ENCODE data around the gene GLRX2. TPM values are rescaled to one million over a fixed set of nuclear protein-coding genes. Genes with fewer than 3 reads are reported as not detected.
A peak's percentile ranks its signal among the peaks of the same experiment; 100 is the strongest.

GLRX2 gene
- total and polyA plus RNA-seq, 2 of the 8 experiments (the other 6 are each of a cell fraction or from before 2014, with no cell fraction given): 4.8 to 13.5 TPM

DNA sequence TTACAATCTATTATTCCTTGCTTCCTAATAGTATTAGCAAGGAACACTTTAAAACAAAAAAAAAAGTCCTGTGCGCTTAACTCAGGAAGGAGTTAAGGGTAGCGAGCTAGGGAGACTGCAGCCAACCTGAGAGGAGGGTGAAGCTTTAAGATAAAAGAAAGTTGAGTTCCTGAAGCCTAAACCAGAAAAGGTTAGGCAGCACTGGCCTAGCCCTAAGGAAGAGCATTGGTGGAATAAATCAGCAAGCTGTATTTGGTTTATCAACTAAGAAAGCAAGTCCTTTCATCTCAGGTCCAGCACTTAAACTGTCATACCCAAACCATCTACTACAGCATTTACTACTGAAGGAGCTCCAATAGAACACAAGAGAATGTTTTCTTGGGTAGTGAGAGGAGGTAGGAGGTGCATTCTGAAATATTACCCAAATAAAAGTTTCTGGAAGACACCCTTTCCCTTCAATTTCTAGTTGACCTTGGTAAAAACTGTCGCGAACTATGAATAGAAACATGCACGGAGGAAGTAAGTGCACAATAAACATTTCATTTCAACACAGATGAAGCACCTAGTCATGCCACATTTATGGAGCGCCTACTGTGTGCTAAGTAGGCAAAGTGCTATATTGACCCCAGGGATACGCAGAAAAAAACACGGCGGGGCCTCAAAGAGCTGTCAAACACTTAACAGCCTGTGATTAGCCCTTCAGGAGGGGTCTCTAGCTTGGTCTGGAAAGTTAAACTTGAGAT lies 1.3 kb downstream of the GLRX2 start:
- ChIA-PET CTCF (ENCODE audit: partially characterized antibody) (interaction anchor here (0.5 to 2.3 kb wide), 10 partner anchors 9 to 1785 kb away, joined by 3 to 10 read pairs (median 4); partner anchors contain the start of gene CDC73), POLR2A (ENCODE audit: partially characterized antibody) (interaction anchor here (1.0 to 5.2 kb wide), 7 partner anchors 9 to 45 kb away, joined by 3 to 21 read pairs (median 6); partner anchors contain the start of genes CDC73, RO60 and UCHL5)
- no peaks in the 10 kb centered on the region for H3K79me1 ChIP-seq (ENCODE audit: low read depth, low read length)
- H3K4me3 ChIP-seq (ENCODE audit: extremely low read depth in 1 of 4, insufficient read depth in 2 of 4, low read depth in 3 of 4, low read length in 4 of 4): peak overlapping the region; percentile 67 to 82 (median 76)
- peaks cover 9% of the 10 kb centered on the region for H3K23me2 ChIP-seq (ENCODE audit: low read depth, low read length)
- no peak overlapping the region for H3K27ac ChIP-seq (ENCODE audit: low read depth, low read length)
- H3K18ac ChIP-seq (ENCODE audit: extremely low read depth, low read length): no peak overlapping the region
- peaks cover 0 to 11% (median 3%) of the 10 kb centered on the region in 4 experiments; a peak in 3 of 7 replicates for H3K27me3 ChIP-seq (replicated peaks in 1 of 4; ENCODE audit: control insufficient read depth in 3 of 4, extremely low read depth in 1 of 4, insufficient read depth in 3 of 4, low read length in 3 of 4)
- no peaks in the 10 kb centered on the region for H3K9me3 ChIP-seq (ENCODE audit: insufficient read depth in 2 of 2, low read depth in 1 of 2, low read length in 1 of 2)
- H2AFZ ChIP-seq (ENCODE audit: low read length): peak overlapping the region; percentile 94; the same call in 1 of the 2 replicates
- no peak overlapping the region for H3K4ac ChIP-seq (replicated peaks; ENCODE audit: insufficient read length, low read depth, low read length)
- DNase-seq (ENCODE audit: low read depth in 1 of 2, low spot score in 2 of 2): no peak
- no peaks in the 10 kb centered on the region for H3K79me2 ChIP-seq (ENCODE audit: control insufficient read depth in 1 of 2, insufficient read depth in 2 of 2, low read length in 2 of 2)
- peaks cover 0 to 2% of the 10 kb centered on the region in 2 experiments for H4K20me1 ChIP-seq (replicated peaks in 1 of 2; ENCODE audit: control insufficient read depth in 1 of 2, insufficient read depth in 2 of 2, low read length in 2 of 2)
- no peak overlapping the region for H4K8ac ChIP-seq (ENCODE audit: extremely low read depth, insufficient read depth, low read length)
- FAIRE-seq: no peak
- H3K4me1 ChIP-seq (replicated peaks in 1 of 4; ENCODE audit: control insufficient read depth in 3 of 4, insufficient read depth in 4 of 4, low read length in 3 of 4): peaks cover 0 to 5% (median 2%) of the 10 kb centered on the region in 4 experiments; a peak in 4 of 7 replicates
- no peak overlapping the region for H2BK12ac ChIP-seq (ENCODE audit: low read depth, low read length)
- no peak overlapping the region for H2BK20ac ChIP-seq (ENCODE audit: low read length)
- peak overlapping the region; percentile 83 to 91 for H3K4me2 ChIP-seq (ENCODE audit: insufficient read depth in 1 of 2, low read depth in 2 of 2, low read length in 2 of 2)
- TF ChIP-seq POLR2AphosphoS5 (IDR thresholded peaks at IDR 0.05; ENCODE audit: low read depth, low read length): no peak
- TF ChIP-seq SP1 (IDR thresholded peaks at IDR 0.05; ENCODE audit: low read depth, low read length): no peak
- TF ChIP-seq GTF2F1 (IDR thresholded peaks at IDR 0.05; ENCODE audit: borderline replicate concordance, low read depth, low read length): no peak
- no peak for TF ChIP-seq RFX5 (IDR thresholded peaks at IDR 0.05; ENCODE audit: borderline replicate concordance, low read depth, low read length)
- TF ChIP-seq FOSL1 (IDR thresholded peaks at IDR 0.05; ENCODE audit: insufficient read depth, low read depth, low read length): no peak
- TF ChIP-seq BCL11A (IDR thresholded peaks at IDR 0.05; ENCODE audit: low read depth in 2 of 2, low read length in 2 of 2): no peak
- H4K91ac ChIP-seq (replicated peaks; ENCODE audit: insufficient read length, low read length): no peak overlapping the region
- no peak overlapping the region for H2BK5ac ChIP-seq (ENCODE audit: low read depth, low read length)
- H2BK15ac ChIP-seq (ENCODE audit: low read length): no peak overlapping the region
- no peak overlapping the region for H2AK5ac ChIP-seq (ENCODE audit: low read depth, low read length)
- no peak overlapping the region for H3K14ac ChIP-seq (ENCODE audit: insufficient read length)
- no peak overlapping the region for H3K9ac ChIP-seq (replicated peaks in 1 of 4; ENCODE audit: extremely low read depth in 1 of 4, low read depth in 3 of 4, low read length in 3 of 4)
- H3K23ac ChIP-seq (ENCODE audit: insufficient read length): no peak overlapping the region
- no peak overlapping the region for H2BK120ac ChIP-seq (replicated peaks; ENCODE audit: low read depth, low read length)
- WGBS, 2 experiments (ENCODE audit: extremely low coverage in 1 of 2, insufficient coverage in 1 of 2, insufficient read length in 1 of 2, insufficient replicate concordance in 2 of 2, low coverage in 1 of 2, low lambda C conversion rate in 2 of 2, missing lambda C conversion rate in 1 of 2): 55% methylated on average over 9 of the region's 9 CpGs; no CpG with 5 or more reads in 1 of the 2 experiments
- H3K36me3 ChIP-seq (ENCODE audit: control insufficient read depth in 2 of 4, insufficient read depth in 4 of 4, low read length in 3 of 4): peaks cover 0 to 6% (median 2%) of the 10 kb centered on the region in 4 experiments; a peak in 2 of 8 replicates
- no peak overlapping the region for H3K56ac ChIP-seq (replicated peaks; ENCODE audit: insufficient read length, low read depth, low read length)
- no peak overlapping the region for H4K5ac ChIP-seq (ENCODE audit: insufficient read length, low read depth, low read length)
